ENCODE data around the gene IQGAP1. TPM values are rescaled to one million over a fixed set of nuclear protein-coding genes. Genes with fewer than 3 reads are reported as not detected.

IQGAP1 gene
- polyA plus RNA-seq, 3 donors = 43.6 to 75.2 (median 54.3) TPM

GRCh38 chr15:90421527-90421926 lies 33.5 kb downstream of the IQGAP1 start:
- H3K27ac ChIP-seq (ENCODE audit: low read depth, low read length) = no peak overlapping the region
- WGBS, 3 donors = 78 to 82% (median 82%) methylated on average over 3 of the region's 3 CpGs

GRCh38 chr15:90422043-90422442 lies 34.0 kb downstream of the IQGAP1 start:
- 50 to 78% (median 67%) methylated on average over 2 of the region's 2 CpGs for WGBS, 3 donors
- no peak overlapping the region for H3K27ac ChIP-seq (ENCODE audit: low read depth, low read length)

DNA sequence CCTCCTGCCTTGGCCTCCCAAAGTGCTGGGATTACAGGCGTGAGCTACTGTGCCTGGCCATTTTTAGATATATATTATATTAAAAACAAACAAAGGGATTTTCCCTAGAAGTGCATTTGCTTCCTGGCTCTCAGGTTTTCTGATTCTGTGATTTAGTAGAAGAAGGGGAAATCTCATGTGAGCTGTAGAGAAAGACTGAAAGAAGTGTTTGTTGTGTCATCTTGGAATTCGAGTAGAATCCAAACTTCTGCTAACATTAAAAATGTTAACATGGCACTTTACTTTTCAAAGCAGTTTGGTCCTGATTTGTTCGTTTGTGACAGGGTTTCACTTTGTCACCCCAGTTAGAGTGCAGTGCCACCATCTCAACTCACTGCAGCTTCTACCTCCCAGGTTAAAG lies 34.9 kb downstream of the IQGAP1 start:
- H3K27ac ChIP-seq (ENCODE audit: low read depth, low read length) = no peak overlapping the region
- WGBS, 3 donors = 63 to 77% (median 66%) methylated on average over 3 of the region's 3 CpGs

DNA sequence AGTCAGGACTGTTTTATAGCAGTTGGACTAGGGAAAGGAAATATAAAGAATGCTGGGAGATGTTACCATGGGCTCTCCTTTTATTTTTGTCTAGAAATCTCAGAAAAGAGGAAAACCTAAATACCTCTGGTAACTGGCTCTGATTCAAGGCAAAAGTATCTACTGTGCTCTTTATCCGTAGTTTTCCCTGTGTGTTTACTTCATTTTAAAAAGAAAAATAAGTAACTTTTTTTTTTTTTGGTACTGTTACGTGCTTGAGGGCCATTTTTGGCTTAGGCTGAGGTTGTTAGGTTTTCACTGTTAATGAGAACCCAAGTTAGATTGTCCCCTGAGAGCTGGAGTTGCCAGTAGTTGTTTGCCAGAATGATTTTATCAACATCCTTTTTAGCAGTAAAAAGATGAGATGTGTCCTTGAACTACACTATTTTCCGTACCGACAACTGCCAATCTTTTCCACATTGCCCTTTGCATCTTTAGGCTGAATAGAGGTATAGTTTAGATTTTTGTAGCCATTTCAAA lies 35.8 kb downstream of the IQGAP1 start:
- 27 to 48% (median 33%) methylated on average over 4 of the region's 4 CpGs for WGBS, 3 donors
- no peak overlapping the region for H3K27ac ChIP-seq (ENCODE audit: low read depth, low read length)

DNA sequence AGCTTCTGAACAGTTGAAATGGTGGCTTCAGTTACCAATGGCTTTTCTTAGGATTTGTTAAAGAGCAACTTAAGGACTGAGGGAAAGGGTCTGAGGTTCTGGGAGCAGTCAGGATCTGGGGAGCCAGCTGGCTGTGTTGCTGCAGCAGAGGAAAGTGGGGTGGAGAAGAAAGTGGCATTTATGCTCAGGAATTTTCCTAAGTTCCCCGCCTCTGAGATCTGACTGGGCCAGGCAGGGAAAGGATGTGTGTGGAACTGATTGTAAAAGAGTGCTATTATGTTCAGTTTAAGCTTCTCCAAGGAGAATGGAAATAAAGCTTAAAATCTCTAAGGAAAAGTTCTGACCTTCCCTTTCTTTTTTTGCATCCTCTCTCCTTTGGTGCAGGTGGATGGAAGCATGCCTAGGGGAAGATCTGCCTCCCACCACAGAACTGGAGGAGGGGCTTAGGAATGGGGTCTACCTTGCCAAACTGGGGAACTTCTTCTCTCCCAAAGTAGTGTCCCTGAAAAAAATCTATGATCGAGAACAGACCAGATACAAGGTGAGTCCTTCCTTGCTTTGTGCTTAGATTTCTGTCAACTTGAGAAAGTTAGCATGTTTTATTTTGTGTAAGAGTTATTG lies 37.8 kb downstream of the IQGAP1 start:
- H3K27ac ChIP-seq (ENCODE audit: low read depth, low read length) = no peak overlapping the region
- 72 to 80% (median 76%) methylated on average over 2 of the region's 2 CpGs for WGBS, 3 donors

GRCh38 chr15:90427185-90427584 lies 39.1 kb downstream of the IQGAP1 start:
- no peak overlapping the region for H3K27ac ChIP-seq (ENCODE audit: low read depth, low read length)
- WGBS, 3 donors = 83 to 89% (median 86%) methylated on average over 5 of the region's 5 CpGs

- H3K27ac ChIP-seq (ENCODE audit: low read depth, low read length) = no peak overlapping the region
- WGBS, 3 donors = 96 to 100% (median 96%) methylated on average over 1 of the region's 1 CpG
Measured at GRCh38 chr15:90432253-90432652, 44.2 kb downstream of the IQGAP1 start.

DNA sequence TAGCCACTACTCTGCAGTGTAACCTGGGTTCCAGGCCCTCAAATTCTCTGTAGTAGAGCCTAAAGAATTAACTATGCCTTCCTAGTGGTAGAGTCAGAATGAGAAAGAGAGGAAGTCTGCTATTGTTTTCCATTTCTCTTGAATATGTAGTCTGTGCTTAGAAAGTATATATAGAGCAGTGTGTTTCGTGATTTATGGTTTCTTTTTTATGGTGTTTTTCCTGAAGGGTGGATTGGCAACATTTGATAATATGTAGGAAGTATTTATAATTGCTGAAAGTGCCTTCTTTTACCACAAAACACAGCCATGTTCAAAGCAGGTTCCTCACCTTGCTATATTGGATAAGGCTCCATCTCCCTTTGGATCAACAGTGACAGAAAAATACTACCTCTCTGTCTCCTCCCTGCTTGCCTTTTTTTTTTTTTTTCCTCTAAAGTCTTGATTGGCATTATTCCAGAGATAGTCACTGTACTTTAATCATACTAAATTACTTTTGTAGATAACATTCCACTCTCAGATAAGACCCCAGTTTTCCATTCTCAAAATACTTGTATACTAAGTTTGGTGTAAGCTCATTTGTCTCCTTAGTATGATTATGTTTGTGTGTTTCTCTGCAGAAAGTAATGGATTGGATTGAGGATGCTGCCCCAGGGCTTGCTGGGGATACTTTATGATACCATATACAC lies 47.8 kb downstream of the IQGAP1 start:
- no peak overlapping the region for H3K27ac ChIP-seq (ENCODE audit: low read depth, low read length)
- 57 to 73% (median 58%) methylated on average over 1 of the region's 1 CpG for WGBS, 3 donors

DNA sequence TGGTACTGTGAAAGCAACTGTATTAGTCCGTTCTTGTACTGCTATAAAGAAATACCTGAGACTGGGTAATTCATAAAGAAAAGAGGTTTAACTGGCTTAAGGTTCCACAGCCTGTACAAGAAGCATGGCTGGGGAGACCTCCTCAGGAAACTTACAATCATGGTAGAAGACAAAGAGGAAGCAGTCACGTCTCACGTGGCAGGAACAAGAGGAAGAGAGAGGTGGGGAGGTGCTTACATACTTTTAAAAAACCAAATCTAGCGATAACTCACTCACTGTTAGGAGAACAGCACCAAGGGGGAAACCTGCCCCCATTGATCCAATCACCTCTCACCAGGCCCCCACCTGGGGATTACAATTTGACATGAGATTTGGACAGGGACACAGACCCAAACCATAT lies 48.9 kb downstream of the IQGAP1 start:
- WGBS, 3 donors = 63 to 89% (median 81%) methylated on average over 4 of the region's 4 CpGs
- no peak overlapping the region for H3K27ac ChIP-seq (ENCODE audit: low read depth, low read length)

GRCh38 chr15:90437516-90437915 lies 49.5 kb downstream of the IQGAP1 start:
- WGBS, 3 donors = 96 to 97% (median 96%) methylated on average over 2 of the region's 2 CpGs
- no peak overlapping the region for H3K27ac ChIP-seq (ENCODE audit: low read depth, low read length)

- 36 to 57% (median 51%) methylated on average over 2 of the region's 2 CpGs for WGBS, 3 donors
- no peak overlapping the region for H3K27ac ChIP-seq (ENCODE audit: low read depth, low read length)
Measured at GRCh38 chr15:90439946-90440345, 51.9 kb downstream of the IQGAP1 start.

DNA sequence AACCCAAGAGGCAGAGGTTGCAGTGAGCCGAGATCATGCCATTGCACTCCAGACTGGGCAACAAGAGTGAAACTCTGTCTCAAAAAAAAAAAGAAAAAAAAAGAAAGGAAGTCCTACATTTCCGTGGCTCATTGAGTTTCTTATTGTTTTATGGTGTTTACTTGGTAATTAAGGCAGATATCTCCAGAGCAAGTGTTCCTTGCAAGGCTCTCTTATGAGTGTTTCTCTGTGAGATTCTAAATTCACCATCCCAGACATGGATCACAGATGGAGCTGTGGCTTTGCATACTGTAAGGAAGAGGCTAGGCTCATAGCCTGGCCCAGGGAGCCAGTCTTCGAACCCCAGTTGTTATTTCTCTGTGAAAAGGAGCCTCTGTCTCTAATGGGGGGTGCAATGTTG lies 53.0 kb downstream of the IQGAP1 start:
- 70 to 93% (median 85%) methylated on average over 3 of the region's 3 CpGs for WGBS, 3 donors
- H3K27ac ChIP-seq (ENCODE audit: low read depth, low read length) = no peak overlapping the region

DNA sequence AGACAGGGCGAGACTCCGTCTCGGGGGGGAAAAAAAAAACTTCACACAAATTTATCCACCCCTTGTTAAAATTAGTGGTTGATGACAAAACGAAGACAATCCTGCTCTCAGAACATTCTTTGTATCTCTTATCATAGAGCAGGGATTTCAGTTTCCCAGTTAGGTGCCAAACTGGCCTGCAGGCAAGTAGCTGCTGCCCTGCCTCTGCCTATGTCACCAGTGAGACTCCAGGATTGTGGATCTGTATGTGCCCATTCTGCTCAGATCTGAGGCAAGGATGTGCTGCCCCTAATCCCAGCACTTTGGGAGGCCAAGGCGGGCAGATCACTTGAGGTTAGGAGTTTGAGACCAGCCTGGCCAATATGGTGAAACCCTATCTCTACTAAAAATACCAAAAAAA lies 54.4 kb downstream of the IQGAP1 start:
- H3K27ac ChIP-seq (ENCODE audit: low read depth, low read length) = no peak overlapping the region
- WGBS, 3 donors = 96 to 97% (median 96%) methylated on average over 5 of the region's 5 CpGs

GRCh38 chr15:90449206-90449735 lies 61.2 kb downstream of the IQGAP1 start:
- no peak overlapping the region for H3K27ac ChIP-seq (ENCODE audit: low read depth, low read length)
- whole genome bisulfite sequencing, 3 donors = 95 to 98% (median 96%) methylated on average over 4 of the region's 4 CpGs

- WGBS, 3 donors = 83 to 97% (median 89%) methylated on average over 5 of the region's 5 CpGs
- H3K27ac ChIP-seq (ENCODE audit: low read depth, low read length) = no peak overlapping the region
Measured at GRCh38 chr15:90451053-90451850, 63.2 kb downstream of the IQGAP1 start.

GRCh38 chr15:90456236-90456635 lies 68.2 kb downstream of the IQGAP1 start:
- 94 to 98% (median 97%) methylated on average over 5 of the region's 5 CpGs for WGBS, 3 donors

GRCh38 chr15:90458061-90458460 lies 70.0 kb downstream of the IQGAP1 start:
- 74 to 85% (median 85%) methylated on average over 4 of the region's 4 CpGs for WGBS, 3 donors
- H3K27ac ChIP-seq (ENCODE audit: low read depth, low read length) = no peak overlapping the region

More at GRCh38 chr15:90456236-90456635, 68.2 kb downstream of the IQGAP1 start:
- no peak overlapping the region for H3K27ac ChIP-seq (ENCODE audit: low read depth, low read length)

- WGBS, 3 donors = 28 to 58% (median 36%) methylated on average over 4 of the region's 4 CpGs
- H3K27ac ChIP-seq (ENCODE audit: low read depth, low read length) = no peak overlapping the region
Measured at GRCh38 chr15:90459368-90459767, 71.3 kb downstream of the IQGAP1 start.

All from adipose tissue (tissue), 3 donors.